K562 (cell line): Measurements from ENCODE around the gene ETDA.

Experiments
- BDP1 ChIP-seq: IDR thresholded peaks from 3 replicates; pipeline ENCODE4 v1.6.1; 2011; ENCODE audit not compliant: insufficient read length, insufficient read depth
- EZH2 ChIP-seq: IDR thresholded peaks from 2 replicates; pipeline ENCODE4 v1.6.1; 2012; ENCODE audit warnings: low read depth, mild to moderate bottlenecking, inconsistent platforms, low read length, borderline replicate concordance
- JUND ChIP-seq, 2 experiments: IDR thresholded peaks; 2 replicates in 1 of 2; 3 replicates in 1 of 2; pipeline ENCODE4 v1.6.1; 2011; ENCODE audit warnings: borderline replicate concordance in 2 of 2, low read depth in 2 of 2, low read length in 2 of 2, improper control_type of control experiment in 1 of 2, missing biosample characterization in 1 of 2, missing genetic modification characterization in 1 of 2, missing genetic modification reagents in 1 of 2
- NR2C1 ChIP-seq, 2 experiments: fragments of 450-650 bp; IDR thresholded peaks; 2 replicates each; pipeline ENCODE4 v1.6.1; 2017; ENCODE audit warnings: mild to moderate bottlenecking in 2 of 2, antibody characterized with exemption in 1 of 2, inconsistent platforms in 1 of 2, missing compliant biosample characterization in 1 of 2, missing genetic modification characterization in 1 of 2
- POLR2A ChIP-seq: fragments of 450-650 bp; conservative IDR thresholded peaks from 2 replicates; pipeline ENCODE4 v1.6.1; 2016
- POLR2AphosphoS2 ChIP-seq: IDR thresholded peaks from 2 replicates; pipeline ENCODE4 v1.6.1; 2012; ENCODE audit warnings: low read length, improper control_type of control experiment
- SMC3 ChIP-seq: conservative IDR thresholded peaks from 2 replicates; pipeline ENCODE4 v1.6.1; 2011; ENCODE audit warnings: low read depth, low read length, improper control_type of control experiment; ENCODE audit not compliant: insufficient read depth
- YY1 ChIP-seq, 3 experiments: IDR thresholded peaks; 2 replicates each; pipeline ENCODE4 v1.6.1; 2011; ENCODE audit warnings: low read length in 2 of 3, mild to moderate bottlenecking in 2 of 3, moderate library complexity in 2 of 3, borderline replicate concordance in 1 of 3, control low read depth in 1 of 3, low read depth in 1 of 3; ENCODE audit not compliant: insufficient read depth in 3 of 3, insufficient replicate concordance in 2 of 3, control insufficient read depth in 1 of 3, insufficient read length in 1 of 3; ENCODE audit errors: extremely low read depth in 1 of 3
- ZBTB17 ChIP-seq: fragments of 450-650 bp; formaldehyde crosslinking; IDR thresholded peaks from 2 replicates; pipeline ENCODE4 v1.4.0; 2020; ENCODE audit warnings: mild to moderate bottlenecking
- ZBTB34 ChIP-seq: fragments of 250-450 bp; sonication (Bioruptor Pico); IDR thresholded peaks from 2 replicates; pipeline ENCODE4 v1.8.0; 2021; ENCODE audit warnings: mild to moderate bottlenecking, moderate library complexity
- ZNF124 ChIP-seq: sonication (generic); formaldehyde crosslinking; IDR thresholded peaks from 2 replicates; pipeline ENCODE4 v1.8.1; 2022; ENCODE audit warnings: missing genetic modification reagents
- ZZZ3 ChIP-seq: fragments of 450-650 bp; IDR thresholded peaks from 2 replicates; pipeline ENCODE4 v1.6.1; 2016; ENCODE audit warnings: antibody characterized with exemption, mild to moderate bottlenecking, moderate library complexity
- TF ChIP-seq, protein P1 (sequence below), 3 experiments: IDR thresholded peaks in 2 of 3; conservative IDR thresholded peaks in 1 of 3; 2 replicates each; pipeline ENCODE4 v1.5.1; 2011 to 2012; ENCODE audit warnings: low read length in 3 of 3, mild to moderate bottlenecking in 3 of 3, control low read depth in 2 of 3, improper control_type of control experiment in 1 of 3, inconsistent platforms in 1 of 3, low read depth in 1 of 3, mixed read lengths in 1 of 3, moderate library complexity in 1 of 3; ENCODE audit not compliant: insufficient read depth in 2 of 3
- TF ChIP-seq, protein P2 (sequence below): conservative IDR thresholded peaks from 2 replicates; pipeline ENCODE4 v1.6.1; 2011; ENCODE audit warnings: low read depth, mild to moderate bottlenecking, low read length; ENCODE audit not compliant: control insufficient read depth

GRCh38 chrX:135273162-135273561 lies 21.3 kb downstream of the ETDA start:
- TF ChIP-seq, protein P1, sequence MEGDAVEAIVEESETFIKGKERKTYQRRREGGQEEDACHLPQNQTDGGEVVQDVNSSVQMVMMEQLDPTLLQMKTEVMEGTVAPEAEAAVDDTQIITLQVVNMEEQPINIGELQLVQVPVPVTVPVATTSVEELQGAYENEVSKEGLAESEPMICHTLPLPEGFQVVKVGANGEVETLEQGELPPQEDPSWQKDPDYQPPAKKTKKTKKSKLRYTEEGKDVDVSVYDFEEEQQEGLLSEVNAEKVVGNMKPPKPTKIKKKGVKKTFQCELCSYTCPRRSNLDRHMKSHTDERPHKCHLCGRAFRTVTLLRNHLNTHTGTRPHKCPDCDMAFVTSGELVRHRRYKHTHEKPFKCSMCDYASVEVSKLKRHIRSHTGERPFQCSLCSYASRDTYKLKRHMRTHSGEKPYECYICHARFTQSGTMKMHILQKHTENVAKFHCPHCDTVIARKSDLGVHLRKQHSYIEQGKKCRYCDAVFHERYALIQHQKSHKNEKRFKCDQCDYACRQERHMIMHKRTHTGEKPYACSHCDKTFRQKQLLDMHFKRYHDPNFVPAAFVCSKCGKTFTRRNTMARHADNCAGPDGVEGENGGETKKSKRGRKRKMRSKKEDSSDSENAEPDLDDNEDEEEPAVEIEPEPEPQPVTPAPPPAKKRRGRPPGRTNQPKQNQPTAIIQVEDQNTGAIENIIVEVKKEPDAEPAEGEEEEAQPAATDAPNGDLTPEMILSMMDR (IDR thresholded peaks at IDR 0.05 in 2 of 3, conservative IDR thresholded peaks at IDR 0.05 in 1 of 3; ENCODE audit: insufficient read depth in 2 of 3, low read depth in 1 of 3, low read length in 3 of 3) = no peak
- TF ChIP-seq ZZZ3 (no peak), ZNF124 (no peak), EZH2 (no peak), POLR2A (no peak), ZBTB34 (CRISPR knock-in tag) (no peak), BDP1 (no peak), NR2C1 (IDR thresholded peaks at IDR 0.05) (no peak), NR2C1 (tag; IDR thresholded peaks at IDR 0.05) (no peak), ZBTB17 (CRISPR knock-in tag) (no peak), JUND (IDR thresholded peaks at IDR 0.05; ENCODE audit: borderline replicate concordance, low read depth, low read length) (no peak), JUND (tag; IDR thresholded peaks at IDR 0.05; ENCODE audit: borderline replicate concordance, low read depth, low read length) (no peak), YY1 (IDR thresholded peaks at IDR 0.05; ENCODE audit: borderline replicate concordance in 1 of 3, control insufficient read depth in 1 of 3, extremely low read depth in 1 of 3, insufficient read depth in 3 of 3, insufficient read length in 1 of 3, insufficient replicate concordance in 2 of 3, low read depth in 1 of 3, low read length in 2 of 3) (no peak), SMC3 (no peak), POLR2AphosphoS2 (no peak)
- TF ChIP-seq, protein P2, sequence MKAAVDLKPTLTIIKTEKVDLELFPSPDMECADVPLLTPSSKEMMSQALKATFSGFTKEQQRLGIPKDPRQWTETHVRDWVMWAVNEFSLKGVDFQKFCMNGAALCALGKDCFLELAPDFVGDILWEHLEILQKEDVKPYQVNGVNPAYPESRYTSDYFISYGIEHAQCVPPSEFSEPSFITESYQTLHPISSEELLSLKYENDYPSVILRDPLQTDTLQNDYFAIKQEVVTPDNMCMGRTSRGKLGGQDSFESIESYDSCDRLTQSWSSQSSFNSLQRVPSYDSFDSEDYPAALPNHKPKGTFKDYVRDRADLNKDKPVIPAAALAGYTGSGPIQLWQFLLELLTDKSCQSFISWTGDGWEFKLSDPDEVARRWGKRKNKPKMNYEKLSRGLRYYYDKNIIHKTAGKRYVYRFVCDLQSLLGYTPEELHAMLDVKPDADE = no peak
